ENCODE results near the gene PDXK. TPM values are rescaled to one million over a fixed set of nuclear protein-coding genes. Genes with fewer than 3 reads are reported as not detected.

PDXK gene
- total and polyA plus RNA-seq, 10 of the 15 experiments (the other 5 are each of a cell fraction or from before 2014, with no cell fraction given) = 3.7 to 141 (median 60.0) TPM

DNA sequence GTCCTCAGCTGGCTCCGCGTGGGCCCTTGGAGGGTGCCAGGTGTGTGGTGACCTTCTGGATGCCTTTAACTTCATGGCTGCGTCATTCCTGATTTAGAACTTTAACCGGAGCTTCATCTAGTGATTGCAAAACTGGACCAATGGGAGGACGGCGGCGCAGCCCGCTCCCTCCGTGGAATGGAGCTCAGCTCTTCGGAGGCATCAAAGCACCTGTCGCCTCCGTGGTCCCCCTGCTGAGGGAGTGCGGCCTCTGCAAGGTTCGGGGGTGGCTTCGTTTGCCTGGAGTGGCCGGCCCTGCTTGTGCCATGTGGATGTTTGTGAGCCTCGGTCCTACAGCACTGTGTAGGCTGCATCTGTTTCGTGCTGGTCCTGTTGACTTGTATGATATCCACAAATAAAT lies 43.0 kb downstream of the PDXK start:
- no TSS peak for BruUV-seq (replicated peaks)
- CTCF ChIA-PET = interaction anchor here (1.3 kb wide), 1 partner anchor 10 kb away, joined by 4 read pairs; no protein-coding TSS in a partner anchor
- intact Hi-C loops (cut with micrococcal nuclease; ENCODE audit: unreplicated experiment) = no loop called here
- Histone ChIP-seq H3K9ac (ENCODE audit: control insufficient read depth, insufficient read depth, low read length) (no peak overlapping the region), H3K79me2 (ENCODE audit: control insufficient read depth, insufficient read depth, low read length) (no peaks in the 10 kb centered on the region), H3K4me1 (ENCODE audit: control insufficient read depth, insufficient read depth, low read length) (no peaks in the 10 kb centered on the region), H3K36me3 (ENCODE audit: control insufficient read depth in 2 of 2, insufficient read depth in 2 of 2, low read length in 1 of 2) (peaks cover 6 to 10% of the 10 kb centered on the region in 2 experiments; a peak in 3 of 4 replicates), H4K20me1 (ENCODE audit: control insufficient read depth, insufficient read depth) (no peaks in the 10 kb centered on the region), H2AFZ (ENCODE audit: control insufficient read depth, low read depth, low read length) (no peak overlapping the region), H3K4me2 (ENCODE audit: control insufficient read depth, insufficient read depth) (no peak overlapping the region), H3K9me3 (replicated peaks; ENCODE audit: control insufficient read depth, insufficient read depth, low read length) (no peaks in the 10 kb centered on the region), H3K27me3 (replicated peaks in 1 of 2; ENCODE audit: control insufficient read depth in 2 of 2, insufficient read depth in 2 of 2, low read length in 1 of 2) (no peaks in the 10 kb centered on the region), H3K4me3 (no peak overlapping the region), H3K27ac (ENCODE audit: control insufficient read depth, insufficient read depth) (no peak overlapping the region)
- FAIRE-seq (no peak), DNase-seq (ENCODE audit: low read depth, low spot score) (no peak), ATAC-seq (no peak)
- 97% methylated on average over 17 of the region's 18 CpGs for WGBS (ENCODE audit: insufficient coverage, insufficient replicate concordance, low lambda C conversion rate, missing lambda C conversion rate)
- in situ Hi-C loops (cut with MboI) = no loop called here
- RAD21 ChIA-PET (ENCODE audit: unreplicated experiment) = no interaction called here
- POLR2A ChIA-PET = no interaction called here
- SMC1A ChIA-PET (ENCODE audit: uncharacterized antibody, unreplicated experiment) = no interaction called here
- TF ChIP-seq, protein P1, sequence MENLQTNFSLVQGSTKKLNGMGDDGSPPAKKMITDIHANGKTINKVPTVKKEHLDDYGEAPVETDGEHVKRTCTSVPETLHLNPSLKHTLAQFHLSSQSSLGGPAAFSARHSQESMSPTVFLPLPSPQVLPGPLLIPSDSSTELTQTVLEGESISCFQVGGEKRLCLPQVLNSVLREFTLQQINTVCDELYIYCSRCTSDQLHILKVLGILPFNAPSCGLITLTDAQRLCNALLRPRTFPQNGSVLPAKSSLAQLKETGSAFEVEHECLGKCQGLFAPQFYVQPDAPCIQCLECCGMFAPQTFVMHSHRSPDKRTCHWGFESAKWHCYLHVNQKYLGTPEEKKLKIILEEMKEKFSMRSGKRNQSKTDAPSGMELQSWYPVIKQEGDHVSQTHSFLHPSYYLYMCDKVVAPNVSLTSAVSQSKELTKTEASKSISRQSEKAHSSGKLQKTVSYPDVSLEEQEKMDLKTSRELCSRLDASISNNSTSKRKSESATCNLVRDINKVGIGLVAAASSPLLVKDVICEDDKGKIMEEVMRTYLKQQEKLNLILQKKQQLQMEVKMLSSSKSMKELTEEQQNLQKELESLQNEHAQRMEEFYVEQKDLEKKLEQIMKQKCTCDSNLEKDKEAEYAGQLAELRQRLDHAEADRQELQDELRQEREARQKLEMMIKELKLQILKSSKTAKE (IDR thresholded peaks at IDR 0.05; ENCODE audit: low read depth, poor library complexity, severe bottlenecking) = no peak
- no peak for TF ChIP-seq FOS (IDR thresholded peaks at IDR 0.05; ENCODE audit: borderline replicate concordance, extremely low read depth, insufficient read length)
- no peak for TF ChIP-seq CHD1 (IDR thresholded peaks at IDR 0.05; ENCODE audit: low read depth, low read length)
- TF ChIP-seq HCFC1 (IDR thresholded peaks at IDR 0.05; ENCODE audit: low read length) = no peak
- TF ChIP-seq NBN (IDR thresholded peaks at IDR 0.05) = no peak
- no peak for TF ChIP-seq YY1 (IDR thresholded peaks at IDR 0.05; ENCODE audit: low read depth, low read length)
- TF ChIP-seq, protein P2, sequence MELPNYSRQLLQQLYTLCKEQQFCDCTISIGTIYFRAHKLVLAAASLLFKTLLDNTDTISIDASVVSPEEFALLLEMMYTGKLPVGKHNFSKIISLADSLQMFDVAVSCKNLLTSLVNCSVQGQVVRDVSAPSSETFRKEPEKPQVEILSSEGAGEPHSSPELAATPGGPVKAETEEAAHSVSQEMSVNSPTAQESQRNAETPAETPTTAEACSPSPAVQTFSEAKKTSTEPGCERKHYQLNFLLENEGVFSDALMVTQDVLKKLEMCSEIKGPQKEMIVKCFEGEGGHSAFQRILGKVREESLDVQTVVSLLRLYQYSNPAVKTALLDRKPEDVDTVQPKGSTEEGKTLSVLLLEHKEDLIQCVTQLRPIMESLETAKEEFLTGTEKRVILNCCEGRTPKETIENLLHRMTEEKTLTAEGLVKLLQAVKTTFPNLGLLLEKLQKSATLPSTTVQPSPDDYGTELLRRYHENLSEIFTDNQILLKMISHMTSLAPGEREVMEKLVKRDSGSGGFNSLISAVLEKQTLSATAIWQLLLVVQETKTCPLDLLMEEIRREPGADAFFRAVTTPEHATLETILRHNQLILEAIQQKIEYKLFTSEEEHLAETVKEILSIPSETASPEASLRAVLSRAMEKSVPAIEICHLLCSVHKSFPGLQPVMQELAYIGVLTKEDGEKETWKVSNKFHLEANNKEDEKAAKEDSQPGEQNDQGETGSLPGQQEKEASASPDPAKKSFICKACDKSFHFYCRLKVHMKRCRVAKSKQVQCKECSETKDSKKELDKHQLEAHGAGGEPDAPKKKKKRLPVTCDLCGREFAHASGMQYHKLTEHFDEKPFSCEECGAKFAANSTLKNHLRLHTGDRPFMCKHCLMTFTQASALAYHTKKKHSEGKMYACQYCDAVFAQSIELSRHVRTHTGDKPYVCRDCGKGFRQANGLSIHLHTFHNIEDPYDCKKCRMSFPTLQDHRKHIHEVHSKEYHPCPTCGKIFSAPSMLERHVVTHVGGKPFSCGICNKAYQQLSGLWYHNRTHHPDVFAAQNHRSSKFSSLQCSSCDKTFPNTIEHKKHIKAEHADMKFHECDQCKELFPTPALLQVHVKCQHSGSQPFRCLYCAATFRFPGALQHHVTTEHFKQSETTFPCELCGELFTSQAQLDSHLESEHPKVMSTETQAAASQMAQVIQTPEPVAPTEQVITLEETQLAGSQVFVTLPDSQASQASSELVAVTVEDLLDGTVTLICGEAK (IDR thresholded peaks at IDR 0.05; ENCODE audit: borderline replicate concordance) = no peak
- no peak for TF ChIP-seq NRF1 (conservative IDR thresholded peaks at IDR 0.05; ENCODE audit: low read depth, low read length)
- TF ChIP-seq CBX5 (IDR thresholded peaks at IDR 0.05; ENCODE audit: low read depth) = no peak
- no peak for TF ChIP-seq HDGF (IDR thresholded peaks at IDR 0.05)
- TF ChIP-seq SIX5 (IDR thresholded peaks at IDR 0.05; ENCODE audit: low read depth, low read length, severe bottlenecking) = no peak

Data from GM12878 (cell line).